Measurements from ENCODE around the gene TSPAN10.

Gene TSPAN10

GRCh38 chr17:81665205-81666091, 28.5 kb downstream of the TSPAN10 start:
- peak; percentile 88 for DNase-seq

- no peak for DNase-seq
Measured at GRCh38 chr17:81666092-81666341, 29.0 kb downstream of the TSPAN10 start.

GRCh38 chr17:81666342-81667191, 29.6 kb downstream of the TSPAN10 start, which contains the start of the genes CCDC137 and OXLD1:
CCDC137 (plus strand) TSS chr17:81666737; CDS start chr17:81666767, 30 bp downstream.
OXLD1 (minus strand) TSS chr17:81666605; CDS start chr17:81666577, 28 bp downstream.
- DNase-seq: peak; percentile 95

- DNase-seq: no peak
Measured at GRCh38 chr17:81667754-81668153, 30.8 kb downstream of the TSPAN10 start.

GRCh38 chr17:81672504-81672903, 35.5 kb downstream of the TSPAN10 start:
- DNase-seq: no peak

- no peak for DNase-seq
Measured at GRCh38 chr17:81672954-81673353, 36.0 kb downstream of the TSPAN10 start.

GRCh38 chr17:81673561-81674258, 36.7 kb downstream of the TSPAN10 start:
- no peak for DNase-seq

GRCh38 chr17:81675515-81676221, 38.7 kb downstream of the TSPAN10 start:
- peak; percentile 71 for DNase-seq

- no peak for DNase-seq
Measured at GRCh38 chr17:81676906-81677305, 39.9 kb downstream of the TSPAN10 start.

- DNase-seq: no peak
Measured at GRCh38 chr17:81680150-81680549, 43.2 kb downstream of the TSPAN10 start.

- DNase-seq: no peak
Measured at GRCh38 chr17:81681672-81682071, 44.7 kb downstream of the TSPAN10 start.

- DNase-seq: no peak
Measured at GRCh38 chr17:81682565-81683207, 45.7 kb downstream of the TSPAN10 start.

- DNase-seq: no peak
Measured at GRCh38 chr17:81683208-81683583, 46.2 kb downstream of the TSPAN10 start.

GRCh38 chr17:81683584-81684441, 46.8 kb downstream of the TSPAN10 start, which contains the start of the genes ARL16 and HGS:
ARL16 (minus strand) TSS chr17:81683797; CDS start chr17:81683753, 44 bp downstream.
HGS (plus strand) TSS chr17:81684011; CDS start chr17:81684067, 56 bp downstream.
- peak; percentile 98 for DNase-seq

GRCh38 chr17:81684442-81684911, 47.5 kb downstream of the TSPAN10 start:
- peak; percentile 72 for DNase-seq

- DNase-seq: peak; percentile 61
Measured at GRCh38 chr17:81685108-81685507, 48.1 kb downstream of the TSPAN10 start.

GRCh38 chr17:81686614-81687013, 49.6 kb downstream of the TSPAN10 start:
- DNase-seq: no peak

GRCh38 chr17:81687770-81688541, 51.0 kb downstream of the TSPAN10 start:
- no peak for DNase-seq

- no peak for DNase-seq
Measured at GRCh38 chr17:81688616-81689015, 51.6 kb downstream of the TSPAN10 start.

GRCh38 chr17:81690066-81690465, 53.1 kb downstream of the TSPAN10 start:
- no peak for DNase-seq
